IPS DF 6.9 (cell line): Measurements from ENCODE around the gene CACNA1D.

Experiments used
- DNase-seq: peaks from one replicate; pipeline ENCODE4 v3.0.0-alpha.2; 2013; ENCODE audit warnings: low read depth, low spot score
- H3K27ac ChIP-seq: one replicate; pipeline ENCODE4 v1.5.1; 2013; ENCODE audit warnings: low read length, control low read depth
- H3K27me3 ChIP-seq: 2 replicates; pipeline ENCODE4 v1.6.1; 2013; ENCODE audit warnings: mild to moderate bottlenecking, low read length; ENCODE audit not compliant: control insufficient read depth, insufficient read depth
- H3K36me3 ChIP-seq: 2 replicates; pipeline ENCODE4 v1.6.1; 2013; ENCODE audit warnings: low read length; ENCODE audit not compliant: control insufficient read depth, insufficient read depth
- H3K4me1 ChIP-seq: 2 replicates; pipeline ENCODE4 v1.6.1; 2013; ENCODE audit warnings: low read length; ENCODE audit not compliant: control insufficient read depth, insufficient read depth
- H3K4me3 ChIP-seq: 2 replicates; pipeline ENCODE4 v1.5.1; 2013; ENCODE audit warnings: mild to moderate bottlenecking, low read length
- H3K9me3 ChIP-seq: 2 replicates; pipeline ENCODE4 v1.6.1; 2013; ENCODE audit warnings: low read length, inconsistent platforms; ENCODE audit not compliant: control insufficient read depth, insufficient read depth
- WGBS: extraction: QIAGEN DNeasy Blood & Tissue Kit; methylation state at CpG from one replicate; pipeline ENCODE4 v1.1.7; 2013; ENCODE audit warnings: mixed read lengths, missing lambda C conversion rate; ENCODE audit not compliant: insufficient read length, insufficient coverage; 5-methylcytosine and 5-hydroxymethylcytosine counted together

Gene CACNA1D

DNA sequence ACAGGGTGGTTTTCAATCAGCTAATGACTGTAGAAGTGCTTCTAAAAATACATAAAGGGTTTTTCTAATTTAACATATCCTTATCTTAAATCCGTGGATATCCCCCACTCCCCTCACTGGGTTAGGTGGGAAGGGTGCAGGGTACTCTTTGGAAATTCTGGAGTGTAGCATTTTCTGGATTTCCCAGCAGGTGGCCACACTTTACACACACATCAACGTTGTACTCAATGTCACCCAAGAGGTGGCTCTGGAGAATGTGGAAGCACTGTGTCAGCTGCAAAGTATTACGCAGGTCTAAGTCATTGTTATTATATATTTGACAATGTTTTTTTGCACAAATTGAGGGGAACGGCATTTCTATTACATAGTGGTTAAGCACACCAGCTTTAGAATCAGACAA lies 183.0 kb downstream of the CACNA1D start:
- Histone ChIP-seq H3K4me1 (no peaks in the 10 kb centered on the region), H3K36me3 (no peaks in the 10 kb centered on the region), H3K4me3 (no peak overlapping the region), H3K27ac (no peak overlapping the region), H3K27me3 (no peaks in the 10 kb centered on the region), H3K9me3 (no peaks in the 10 kb centered on the region)
- no CpG with 5 or more reads among the region's 4 CpGs for WGBS
- DNase-seq = no peak

DNA sequence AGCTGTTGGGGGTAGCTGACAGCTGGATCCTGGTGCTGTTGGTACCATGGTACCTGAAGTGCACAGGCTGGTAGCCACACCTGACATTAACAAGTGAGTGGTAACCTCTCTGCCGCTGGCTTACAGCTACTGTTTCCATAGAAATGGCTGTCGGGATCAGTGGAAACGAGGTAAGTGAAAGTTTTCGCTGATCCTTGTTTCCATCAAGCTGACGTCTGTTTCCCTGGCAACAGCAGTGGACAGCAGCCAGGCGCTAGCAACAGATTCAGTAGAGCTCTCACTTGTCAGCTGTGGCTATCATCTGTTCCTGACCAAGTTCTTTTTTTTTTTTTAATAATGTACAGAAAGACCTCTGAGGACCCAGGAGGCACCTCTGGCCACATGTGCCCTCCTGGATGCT lies 185.6 kb downstream of the CACNA1D start:
- no CpG with 5 or more reads among the region's 6 CpGs for WGBS
- H3K36me3 ChIP-seq = no peaks in the 10 kb centered on the region
- DNase-seq = no peak
- no peaks in the 10 kb centered on the region for H3K4me1 ChIP-seq
- H3K9me3 ChIP-seq = no peaks in the 10 kb centered on the region
- H3K27ac ChIP-seq = no peak overlapping the region
- no peaks in the 10 kb centered on the region for H3K27me3 ChIP-seq
- H3K4me3 ChIP-seq = no peak overlapping the region

DNA sequence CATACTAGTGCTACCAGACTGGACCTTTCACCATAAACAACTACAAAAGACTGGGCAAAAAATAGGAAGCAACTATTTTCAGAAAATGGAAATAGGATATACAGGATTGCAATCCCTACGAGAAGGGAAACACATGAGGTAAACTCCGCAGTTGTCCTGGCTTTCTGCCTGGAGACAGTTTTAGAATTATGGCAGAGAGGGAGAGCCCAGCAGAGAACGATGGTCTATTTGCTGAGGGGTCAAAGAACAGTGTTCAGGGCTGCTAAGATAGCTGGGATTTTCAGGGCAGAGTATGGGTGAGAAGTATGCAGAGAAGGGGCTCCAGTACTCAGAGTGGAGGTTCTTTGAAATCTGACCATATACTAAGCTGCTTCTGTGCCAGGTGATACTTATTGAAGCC lies 188.4 kb downstream of the CACNA1D start:
- Histone ChIP-seq H3K4me3 (no peak overlapping the region), H3K9me3 (no peaks in the 10 kb centered on the region), H3K4me1 (no peaks in the 10 kb centered on the region), H3K36me3 (no peaks in the 10 kb centered on the region), H3K27ac (no peak overlapping the region), H3K27me3 (no peaks in the 10 kb centered on the region)
- whole genome bisulfite sequencing = no CpG with 5 or more reads among the region's 3 CpGs
- DNase-seq = no peak

DNA sequence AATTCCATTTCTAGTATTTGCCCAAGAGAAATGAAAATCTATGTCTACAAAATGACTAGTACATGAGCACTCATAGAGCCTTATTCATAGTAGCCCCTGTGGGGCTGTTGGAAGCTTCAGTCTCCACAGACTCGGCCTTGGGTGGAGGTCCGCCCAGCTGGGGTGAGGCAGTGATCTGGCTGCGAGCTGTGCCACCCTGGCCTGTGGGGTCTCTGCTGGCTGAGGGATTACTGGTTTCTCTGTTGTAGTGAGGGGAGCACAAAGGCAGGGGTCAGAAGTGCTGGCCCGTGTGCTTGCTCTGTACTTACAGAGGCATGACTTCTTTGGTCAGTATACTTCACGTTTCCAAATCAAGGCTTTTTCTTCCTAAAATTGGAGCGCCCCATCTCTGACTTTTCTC lies 193.7 kb downstream of the CACNA1D start:
- WGBS = no CpG with 5 or more reads among the region's 6 CpGs
- Histone ChIP-seq H3K4me3 (no peak overlapping the region), H3K27ac (no peak overlapping the region), H3K9me3 (no peaks in the 10 kb centered on the region), H3K36me3 (no peaks in the 10 kb centered on the region), H3K27me3 (no peaks in the 10 kb centered on the region), H3K4me1 (no peaks in the 10 kb centered on the region)
- no peak for DNase-seq

DNA sequence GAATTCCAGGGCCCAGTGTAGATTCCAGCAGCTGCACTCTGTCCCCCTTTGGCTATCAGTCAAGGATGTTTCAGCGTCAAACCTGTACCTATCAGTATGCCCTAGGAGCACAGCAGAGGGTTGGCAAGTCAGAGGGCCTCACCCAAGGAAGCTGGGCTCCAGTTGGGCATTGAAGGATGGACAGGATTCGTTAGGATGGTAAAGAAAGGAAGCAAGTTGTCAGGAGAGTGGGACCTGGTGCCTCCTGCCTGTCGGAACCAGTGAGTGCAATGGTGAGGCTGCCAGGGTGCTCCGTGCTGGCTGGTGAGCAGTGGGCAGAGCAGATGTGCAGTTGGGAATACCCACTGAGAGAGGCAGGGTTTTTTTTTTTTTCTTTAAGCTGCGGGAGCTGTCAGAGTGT lies 194.6 kb downstream of the CACNA1D start:
- Histone ChIP-seq H3K4me1 (no peaks in the 10 kb centered on the region), H3K27me3 (no peaks in the 10 kb centered on the region), H3K36me3 (no peaks in the 10 kb centered on the region), H3K9me3 (no peaks in the 10 kb centered on the region), H3K27ac (no peak overlapping the region), H3K4me3 (no peak overlapping the region)
- DNase-seq = no peak
- no CpG with 5 or more reads among the region's 5 CpGs for WGBS

- H3K36me3 ChIP-seq = no peaks in the 10 kb centered on the region
- H3K9me3 ChIP-seq = no peaks in the 10 kb centered on the region
- no peak for DNase-seq
- H3K4me1 ChIP-seq = no peaks in the 10 kb centered on the region
- no peak overlapping the region for H3K27ac ChIP-seq
- no peak overlapping the region for H3K4me3 ChIP-seq
- no CpG with 5 or more reads among the region's 2 CpGs for WGBS
- H3K27me3 ChIP-seq = no peaks in the 10 kb centered on the region
These were observed 195.3 kb downstream of the CACNA1D start for GRCh38 chr3:53689681-53690080.

GRCh38 chr3:53690521-53690920 lies 196.1 kb downstream of the CACNA1D start:
- no peak for DNase-seq
- no peaks in the 10 kb centered on the region for H3K27me3 ChIP-seq
- no peaks in the 10 kb centered on the region for H3K9me3 ChIP-seq
- H3K4me1 ChIP-seq = no peaks in the 10 kb centered on the region
- no peak overlapping the region for H3K4me3 ChIP-seq
- no peaks in the 10 kb centered on the region for H3K36me3 ChIP-seq
- no peak overlapping the region for H3K27ac ChIP-seq
- WGBS = no CpG with 5 or more reads among the region's 7 CpGs

DNA sequence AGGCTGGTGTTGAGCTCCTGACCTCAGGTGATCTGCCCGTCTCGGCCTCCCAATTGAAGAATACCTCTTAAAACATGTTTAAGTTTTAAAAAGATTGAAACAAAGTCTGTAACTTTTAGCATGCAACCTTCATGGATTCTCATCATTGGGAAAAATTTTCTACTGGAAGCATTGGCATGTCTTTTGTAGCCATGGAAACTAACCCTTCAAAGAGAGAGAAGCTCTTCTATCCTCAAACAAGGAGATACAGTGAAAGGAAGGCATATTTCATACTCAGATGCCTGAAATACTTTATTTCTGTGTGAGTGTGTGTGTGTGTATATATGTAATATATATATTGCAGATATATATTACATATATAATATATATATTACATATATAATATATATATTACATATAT lies 196.9 kb downstream of the CACNA1D start:
- H3K4me1 ChIP-seq = no peaks in the 10 kb centered on the region
- no peak for DNase-seq
- H3K27ac ChIP-seq = no peak overlapping the region
- no peaks in the 10 kb centered on the region for H3K9me3 ChIP-seq
- no peaks in the 10 kb centered on the region for H3K27me3 ChIP-seq
- no peak overlapping the region for H3K4me3 ChIP-seq
- WGBS = no CpG with 5 or more reads among the region's 2 CpGs
- no peaks in the 10 kb centered on the region for H3K36me3 ChIP-seq

DNA sequence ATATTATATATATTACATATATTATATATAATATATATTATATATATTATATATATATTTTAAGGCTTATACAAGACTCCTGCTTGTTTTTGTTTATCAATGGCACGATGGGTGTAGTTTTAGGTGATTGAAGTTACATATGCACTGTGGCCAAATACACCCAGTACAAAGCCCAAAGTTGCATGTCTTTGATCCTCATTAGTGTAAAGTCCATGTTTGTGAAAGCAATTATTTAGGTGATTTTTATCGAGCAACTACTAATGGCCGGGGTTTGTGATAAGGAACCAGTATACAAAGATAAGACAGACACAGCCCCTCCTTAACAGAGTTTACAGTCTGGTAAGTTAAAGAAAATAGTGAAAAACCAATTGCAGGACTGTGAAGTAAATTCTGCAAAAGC lies 197.5 kb downstream of the CACNA1D start:
- DNase-seq = no peak
- no CpG with 5 or more reads among the region's 3 CpGs for WGBS
- no peaks in the 10 kb centered on the region for H3K4me1 ChIP-seq
- H3K9me3 ChIP-seq = no peaks in the 10 kb centered on the region
- H3K27me3 ChIP-seq = no peaks in the 10 kb centered on the region
- no peaks in the 10 kb centered on the region for H3K36me3 ChIP-seq
- H3K4me3 ChIP-seq = no peak overlapping the region
- no peak overlapping the region for H3K27ac ChIP-seq

GRCh38 chr3:53693451-53693850 lies 199.0 kb downstream of the CACNA1D start:
- Histone ChIP-seq H3K27ac (no peak overlapping the region), H3K9me3 (no peaks in the 10 kb centered on the region), H3K27me3 (no peaks in the 10 kb centered on the region), H3K4me1 (no peaks in the 10 kb centered on the region), H3K36me3 (no peaks in the 10 kb centered on the region), H3K4me3 (no peak overlapping the region)
- 100% methylated on average over 1 of the region's 2 CpGs for WGBS
- no peak for DNase-seq

- H3K4me1 ChIP-seq = no peaks in the 10 kb centered on the region
- no peak overlapping the region for H3K27ac ChIP-seq
- DNase-seq = no peak
- no peaks in the 10 kb centered on the region for H3K27me3 ChIP-seq
- no CpG with 5 or more reads among the region's 4 CpGs for WGBS
- no peaks in the 10 kb centered on the region for H3K36me3 ChIP-seq
- H3K9me3 ChIP-seq = no peaks in the 10 kb centered on the region
- H3K4me3 ChIP-seq = no peak overlapping the region
These were observed 199.6 kb downstream of the CACNA1D start for GRCh38 chr3:53694046-53694445.
